ENCODE results near the gene AZIN2. TPM values are rescaled to one million over a fixed set of nuclear protein-coding genes. Genes with fewer than 3 reads are reported as not detected.

The AZIN2 gene
- polyA plus RNA-seq, 1 experiment = 6.4 TPM

DNA sequence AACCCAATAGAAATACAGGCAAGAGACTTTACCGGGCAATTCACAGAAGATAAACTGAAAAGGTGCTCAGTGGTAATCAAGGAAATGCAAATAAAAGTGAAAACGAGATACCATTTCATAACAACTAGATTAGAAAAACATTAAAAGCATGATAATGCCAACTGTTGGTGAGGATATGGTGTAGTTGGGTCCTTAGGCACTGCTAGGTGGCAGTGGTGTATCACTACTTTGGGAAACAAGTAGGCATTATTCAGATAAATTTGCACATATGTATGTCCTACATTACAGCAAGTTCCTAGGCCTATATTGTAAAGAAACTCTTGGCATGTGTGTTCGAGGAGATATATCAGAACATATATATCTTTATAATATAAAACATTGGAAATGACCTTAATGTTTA is 31.0 kb downstream of the AZIN2 start:
- ChIA-PET CTCF (no interaction called here), POLR2A (no interaction called here)
- no peak for DNase-seq (ENCODE audit: low read depth)
- Histone ChIP-seq H3K4me3 (ENCODE audit: low read depth, low read length) (no peak overlapping the region), H3K27me3 (ENCODE audit: control insufficient read depth, insufficient read depth, low read length) (no peaks in the 10 kb centered on the region), H3K36me3 (ENCODE audit: control insufficient read depth, insufficient read depth, low read length) (no peaks in the 10 kb centered on the region)
- TF ChIP-seq, protein P1, sequence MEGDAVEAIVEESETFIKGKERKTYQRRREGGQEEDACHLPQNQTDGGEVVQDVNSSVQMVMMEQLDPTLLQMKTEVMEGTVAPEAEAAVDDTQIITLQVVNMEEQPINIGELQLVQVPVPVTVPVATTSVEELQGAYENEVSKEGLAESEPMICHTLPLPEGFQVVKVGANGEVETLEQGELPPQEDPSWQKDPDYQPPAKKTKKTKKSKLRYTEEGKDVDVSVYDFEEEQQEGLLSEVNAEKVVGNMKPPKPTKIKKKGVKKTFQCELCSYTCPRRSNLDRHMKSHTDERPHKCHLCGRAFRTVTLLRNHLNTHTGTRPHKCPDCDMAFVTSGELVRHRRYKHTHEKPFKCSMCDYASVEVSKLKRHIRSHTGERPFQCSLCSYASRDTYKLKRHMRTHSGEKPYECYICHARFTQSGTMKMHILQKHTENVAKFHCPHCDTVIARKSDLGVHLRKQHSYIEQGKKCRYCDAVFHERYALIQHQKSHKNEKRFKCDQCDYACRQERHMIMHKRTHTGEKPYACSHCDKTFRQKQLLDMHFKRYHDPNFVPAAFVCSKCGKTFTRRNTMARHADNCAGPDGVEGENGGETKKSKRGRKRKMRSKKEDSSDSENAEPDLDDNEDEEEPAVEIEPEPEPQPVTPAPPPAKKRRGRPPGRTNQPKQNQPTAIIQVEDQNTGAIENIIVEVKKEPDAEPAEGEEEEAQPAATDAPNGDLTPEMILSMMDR (IDR thresholded peaks at IDR 0.05; ENCODE audit: insufficient read depth, low read depth, low read length) = peak; percentile 43

DNA sequence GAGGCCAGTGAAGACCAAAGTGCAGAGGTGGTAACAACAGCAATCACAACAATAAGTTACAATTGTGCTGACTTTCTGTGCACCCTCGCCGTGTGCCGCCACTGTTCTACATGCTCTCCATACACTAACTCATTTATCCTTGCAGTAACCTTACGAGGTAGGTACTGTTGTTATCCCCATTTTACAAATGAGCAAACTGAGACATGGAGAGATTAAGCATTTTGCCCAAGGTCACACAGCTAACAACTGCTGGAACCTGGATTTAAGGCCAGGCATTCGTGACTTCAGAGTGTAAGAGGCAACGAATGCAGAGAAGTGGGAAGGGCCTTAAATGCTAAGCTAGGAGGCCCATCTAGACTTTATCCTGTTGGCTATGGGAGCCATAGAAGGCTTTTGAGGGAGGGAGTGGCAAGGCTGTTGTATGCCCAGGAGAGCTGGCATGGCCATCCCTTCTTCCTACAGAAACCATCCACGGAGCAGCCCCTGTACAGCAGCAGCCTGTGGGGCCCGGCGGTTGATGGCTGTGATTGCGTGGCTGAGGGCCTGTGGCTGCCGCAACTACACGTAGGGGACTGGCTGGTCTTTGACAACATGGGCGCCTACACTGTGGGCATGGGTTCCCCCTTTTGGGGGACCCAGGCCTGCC is 36.6 kb downstream of the AZIN2 start:
- H3K4me3 ChIP-seq (ENCODE audit: low read depth, low read length) = no peak overlapping the region
- ChIA-PET POLR2A (no interaction called here), CTCF (interaction anchor here (2.8 kb wide), 1 partner anchor 9 kb away, joined by 15 read pairs; no protein-coding TSS in a partner anchor)
- H3K27me3 ChIP-seq (ENCODE audit: control insufficient read depth, insufficient read depth, low read length) = no peaks in the 10 kb centered on the region
- TF ChIP-seq, protein P1 (IDR thresholded peaks at IDR 0.05; ENCODE audit: insufficient read depth, low read depth, low read length) = no peak
- no peaks in the 10 kb centered on the region for H3K36me3 ChIP-seq (ENCODE audit: control insufficient read depth, insufficient read depth, low read length)
- no peak for DNase-seq (ENCODE audit: low read depth)

DNA sequence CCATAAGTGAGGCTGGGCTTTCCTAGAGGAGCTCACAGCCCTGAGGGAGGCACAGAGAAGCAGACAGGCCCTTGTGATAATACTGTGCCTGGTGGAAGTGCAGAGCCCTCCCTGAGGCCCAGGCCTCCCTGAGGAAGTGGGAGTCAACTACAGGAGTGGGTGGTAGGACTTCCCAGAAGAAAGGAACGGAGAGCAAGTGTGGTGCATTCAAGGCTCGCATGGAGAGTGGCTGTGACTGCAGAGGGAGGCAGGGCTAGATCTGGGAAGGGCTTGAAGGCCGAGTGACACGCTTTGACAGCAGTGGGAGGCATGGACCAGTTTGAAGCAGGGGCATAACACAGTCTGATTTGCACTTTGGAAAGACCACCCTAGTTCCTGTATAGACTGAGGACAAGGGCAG is 37.3 kb downstream of the AZIN2 start:
- POLR2A ChIA-PET = no interaction called here
- H3K36me3 ChIP-seq (ENCODE audit: control insufficient read depth, insufficient read depth, low read length) = no peaks in the 10 kb centered on the region
- TF ChIP-seq, protein P1 (IDR thresholded peaks at IDR 0.05; ENCODE audit: insufficient read depth, low read depth, low read length) = no peak
- CTCF ChIA-PET = interaction anchor here (1.0 to 1.7 kb wide), 3 partner anchors 9 to 32 kb away, joined by 3 to 5 read pairs (median 3); no protein-coding TSS in a partner anchor
- H3K4me3 ChIP-seq (ENCODE audit: low read depth, low read length) = no peak overlapping the region
- H3K27me3 ChIP-seq (ENCODE audit: control insufficient read depth, insufficient read depth, low read length) = no peaks in the 10 kb centered on the region
- DNase-seq (ENCODE audit: low read depth) = no peak

DNA sequence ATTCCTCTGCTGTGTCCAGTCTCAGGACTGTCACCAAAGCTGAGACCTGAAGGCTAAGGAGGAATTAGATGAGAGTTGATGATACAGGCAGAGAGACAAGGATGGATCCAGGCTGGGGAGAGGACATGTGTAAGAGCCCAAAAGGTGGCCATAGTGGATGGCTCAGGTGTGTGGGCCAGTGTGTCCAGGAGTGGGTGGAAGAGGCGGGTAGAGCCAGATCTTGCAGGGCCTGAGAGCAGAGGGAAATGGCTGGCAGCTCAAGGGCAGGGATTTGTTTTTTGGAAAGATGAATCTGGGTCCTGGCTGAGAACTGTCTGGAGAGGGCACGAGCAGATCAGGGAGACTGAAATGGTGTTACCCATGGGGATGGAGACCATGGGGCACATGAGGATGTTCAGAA is 38.1 kb downstream of the AZIN2 start:
- TF ChIP-seq, protein P1 (IDR thresholded peaks at IDR 0.05; ENCODE audit: insufficient read depth, low read depth, low read length) = no peak
- DNase-seq (ENCODE audit: low read depth) = no peak
- POLR2A ChIA-PET = no interaction called here
- no peak overlapping the region for H3K4me3 ChIP-seq (ENCODE audit: low read depth, low read length)
- CTCF ChIA-PET = interaction anchor here (1.0 to 1.7 kb wide), 4 partner anchors 8 to 33 kb away, joined by 3 to 5 read pairs (median 3); no protein-coding TSS in a partner anchor
- no peaks in the 10 kb centered on the region for H3K27me3 ChIP-seq (ENCODE audit: control insufficient read depth, insufficient read depth, low read length)
- no peaks in the 10 kb centered on the region for H3K36me3 ChIP-seq (ENCODE audit: control insufficient read depth, insufficient read depth, low read length)

DNA sequence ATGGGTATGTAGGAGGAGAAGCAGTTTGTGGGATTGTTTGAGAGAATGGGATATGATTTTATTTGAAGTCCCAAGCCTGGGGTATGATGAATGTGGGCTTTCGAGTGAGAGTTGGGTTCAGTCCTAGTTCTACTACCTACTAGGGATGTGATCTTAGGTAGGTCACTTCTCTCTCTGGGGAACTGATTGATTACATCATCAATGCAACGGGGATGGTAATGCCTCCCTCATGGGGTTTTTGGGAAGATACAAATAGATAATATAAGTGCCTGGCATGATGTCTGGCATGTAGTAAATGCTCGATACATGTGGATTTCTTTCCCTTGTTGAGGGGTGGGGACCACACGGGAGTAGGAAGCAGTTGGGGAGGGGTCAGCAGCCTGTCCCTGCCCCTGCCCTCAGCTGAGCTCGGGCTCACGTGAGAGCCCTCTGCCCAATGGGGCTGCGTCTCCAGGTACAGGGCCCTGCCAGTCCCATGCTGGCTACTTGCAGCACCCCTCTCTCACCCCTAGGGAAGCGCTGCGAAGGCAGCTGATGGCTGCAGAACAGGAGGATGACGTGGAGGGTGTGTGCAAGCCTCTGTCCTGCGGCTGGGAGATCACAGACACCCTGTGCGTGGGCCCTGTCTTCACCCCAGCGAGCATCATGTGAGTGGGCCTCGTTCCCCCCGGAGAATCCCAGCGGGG is 38.7 kb downstream of the AZIN2 start:
- H3K27me3 ChIP-seq (ENCODE audit: control insufficient read depth, insufficient read depth, low read length) = no peaks in the 10 kb centered on the region
- DNase-seq (ENCODE audit: low read depth) = no peak
- TF ChIP-seq, protein P1 (IDR thresholded peaks at IDR 0.05; ENCODE audit: insufficient read depth, low read depth, low read length) = peak; percentile 13; the same call in 1 of the 2 replicates
- H3K36me3 ChIP-seq (ENCODE audit: control insufficient read depth, insufficient read depth, low read length) = no peaks in the 10 kb centered on the region
- ChIA-PET CTCF (interaction anchor here (1.0 to 1.7 kb wide), 5 partner anchors 7 to 33 kb away, joined by 3 to 5 read pairs (median 3); no protein-coding TSS in a partner anchor), POLR2A (no interaction called here)
- no peak overlapping the region for H3K4me3 ChIP-seq (ENCODE audit: low read depth, low read length)

Measured in BJ (cell line).